Sigmoid colon (tissue), 7 donors: ENCODE measurements around the gene DCTPP1. TPM values are rescaled to one million over a fixed set of nuclear protein-coding genes. Genes with fewer than 3 reads are reported as not detected.
"Not testable (repeated sequence)": the region's sequence is repeated elsewhere in the genome, so short reads cannot be mapped to it uniquely, and the experiment has no call there.

Experiments used
- DNase-seq: peaks from one replicate; pipeline ENCODE4 v3.0.0-alpha.2; 2019
- H3K27ac ChIP-seq, 4 donors: fragments of 200-600 bp; sonication (generic); one replicate each; pipeline ENCODE4 v1.5.1; 2016 to 2019; ENCODE audit warnings: mild to moderate bottlenecking in 1 of 4
- H3K27me3 ChIP-seq, 3 donors: fragments of 200-600 bp; sonication (generic); one replicate each; pipeline ENCODE4 v1.5.1; 2019; ENCODE audit warnings: mild to moderate bottlenecking in 1 of 3
- H3K36me3 ChIP-seq, 4 donors: fragments of 200-600 bp; sonication (generic); one replicate each; pipeline ENCODE4 v1.5.1; 2016 to 2019
- H3K4me1 ChIP-seq, 4 donors: fragments of 200-600 bp; sonication (generic); one replicate each; pipeline ENCODE4 v1.5.1; 2017 to 2019
- H3K4me3 ChIP-seq, 4 donors: fragments of 200-600 bp; sonication (generic); one replicate each; pipeline ENCODE4 v1.5.1; 2017 to 2019; ENCODE audit warnings: mild to moderate bottlenecking in 2 of 4, moderate library complexity in 1 of 4
- H3K9me3 ChIP-seq, 4 donors: fragments of 200-600 bp in 3 of 4; sonication (generic) in 3 of 4; one replicate each; pipeline versions ENCODE4 v1.5.1 to v1.6.1; 2013 to 2019
- CTCF ChIP-seq, 4 experiments: fragments of 450-650 bp in 3 of 4; fragments of 200-600 bp in 1 of 4; IDR thresholded peaks; one replicate each; pipeline ENCODE4 v1.5.1; 2016 to 2019; ENCODE audit warnings: antibody characterized with exemption in 4 of 4, mild to moderate bottlenecking in 3 of 4, moderate library complexity in 2 of 4
- EP300 ChIP-seq, 4 donors: sonication (generic); formaldehyde crosslinking; IDR thresholded peaks; one replicate each; pipeline ENCODE4 v1.6.1; 2017; ENCODE audit warnings: antibody characterized with exemption in 4 of 4
- POLR2A ChIP-seq, 2 donors: fragments of 450-650 bp; IDR thresholded peaks; one replicate each; pipeline ENCODE4 v1.6.1; 2016; ENCODE audit warnings: antibody characterized with exemption in 2 of 2, mild to moderate bottlenecking in 2 of 2, moderate library complexity in 2 of 2
- POLR2AphosphoS5 ChIP-seq, 4 donors: sonication (generic); formaldehyde crosslinking; IDR thresholded peaks; one replicate each; pipeline ENCODE4 v1.6.1; 2017; ENCODE audit warnings: antibody characterized with exemption in 4 of 4
- WGBS, 2 donors: extraction: QIAGEN DNeasy Blood & Tissue Kit; methylation state at CpG; one replicate each; pipeline ENCODE4 v1.1.7; 2013; 5-methylcytosine and 5-hydroxymethylcytosine counted together
- intact Hi-C: fragments of 100-400 bp; cut with DNase I; formaldehyde crosslinking; loops from one replicate; pipeline ENCODE4 v1.15.1; 2023
- polyA plus RNA-seq, 3 donors: library from polyadenylated mRNA; stranded (reverse); fragments of 200-250 nt; gene quantifications; one replicate each; pipeline ENCODE4 v1.2.3, GENCODE V29; 2013
- total RNA-seq, 4 donors: library from RNA; depleted of rRNA; stranded (reverse); fragments of >200 nt; gene quantifications; one replicate each; pipeline ENCODE4 v1.1.0, GENCODE V29; 2016
- donor health status: healthy with polysubstance abuse.
- donor health status: Bipolar disorder and iron deficiency.
- donor health status: healthy.

DCTPP1 gene
- total and polyA plus RNA-seq, 7 donors, result 10.5 to 175 (median 19.9) TPM

DNA sequence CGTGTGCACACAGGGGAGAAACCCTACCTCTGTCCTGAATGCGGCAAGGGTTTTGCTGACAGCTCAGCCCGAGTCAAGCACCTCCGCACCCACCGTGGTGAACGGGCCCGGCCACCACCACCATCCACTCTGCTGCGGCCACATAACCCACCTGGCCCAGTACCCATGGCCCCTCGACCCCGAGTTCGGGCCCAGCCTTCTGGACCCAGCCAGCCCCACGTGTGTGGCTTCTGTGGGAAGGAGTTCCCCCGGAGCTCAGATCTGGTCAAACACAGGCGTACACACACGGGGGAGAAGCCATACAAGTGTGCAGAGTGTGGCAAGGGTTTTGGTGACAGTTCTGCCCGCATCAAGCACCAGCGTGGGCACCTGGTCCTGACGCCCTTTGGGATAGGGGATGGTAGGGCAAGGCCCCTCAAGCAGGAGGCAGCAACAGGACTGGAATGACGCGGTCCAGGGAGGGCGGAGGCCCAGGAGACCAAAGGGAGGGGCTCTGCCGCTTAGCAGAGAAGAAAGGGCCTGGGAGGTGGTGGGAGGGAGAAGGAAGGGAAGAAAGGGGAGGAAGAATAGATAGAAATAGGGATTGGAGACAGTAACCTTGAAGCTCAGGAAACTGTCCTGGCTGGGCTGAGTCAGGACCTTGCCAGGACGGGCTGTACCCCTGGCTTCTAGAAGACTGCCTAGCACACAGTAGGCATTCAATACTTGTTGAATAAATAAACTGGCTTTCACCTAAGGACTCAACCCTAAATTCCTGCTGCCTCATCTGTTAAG lies 31.0 kb downstream of the DCTPP1 start:
- Histone ChIP-seq H3K4me3 (no peak overlapping the region), H3K4me1 (peaks cover 0 to 50% (median 46%) of the 10 kb centered on the region in 4 donors), H3K27me3 (no peaks in the 10 kb centered on the region), H3K36me3 (peaks cover 10 to 19% (median 12%) of the 10 kb centered on the region in 4 donors), H3K9me3 (no peaks in the 10 kb centered on the region), H3K27ac (peak overlapping the region; percentile 83 to 96 (median 92))
- TF ChIP-seq POLR2AphosphoS5 (IDR thresholded peaks at IDR 0.05) (no peak), EP300 (IDR thresholded peaks at IDR 0.05) (no peak), CTCF (IDR thresholded peaks at IDR 0.05) (no peak), POLR2A (IDR thresholded peaks at IDR 0.05) (no peak)
- intact Hi-C loops, result no loop called here
- no peak for DNase-seq
- WGBS, 2 donors, result 84 to 86% methylated on average over 23 of the region's 23 CpGs

- WGBS, 2 donors, result 92 to 94% methylated on average over 42 of the region's 42 CpGs
- intact Hi-C loops, result no loop called here
- Histone ChIP-seq H3K27ac (peak overlapping the region in 3 of 4 donors; percentile 89 to 96 (median 94)), H3K4me3 (no peak overlapping the region), H3K9me3 (no peaks in the 10 kb centered on the region), H3K36me3 (peaks cover 10 to 19% (median 12%) of the 10 kb centered on the region in 4 donors), H3K4me1 (peaks cover 0 to 50% (median 46%) of the 10 kb centered on the region in 4 donors), H3K27me3 (no peaks in the 10 kb centered on the region)
- DNase-seq, result no peak
- no peak for TF ChIP-seq CTCF (IDR thresholded peaks at IDR 0.05)
- TF ChIP-seq POLR2AphosphoS5 (IDR thresholded peaks at IDR 0.05), result no peak
Measured at GRCh38 chr16:30397776-30398660, 31.8 kb downstream of the DCTPP1 start.

- TF ChIP-seq EP300 (IDR thresholded peaks at IDR 0.05), result no peak
- TF ChIP-seq POLR2A (IDR thresholded peaks at IDR 0.05), result no peak
- no peak for TF ChIP-seq CTCF (IDR thresholded peaks at IDR 0.05)
- no peak overlapping the region for H3K4me3 ChIP-seq
- H3K36me3 ChIP-seq, result peaks cover 10 to 19% (median 12%) of the 10 kb centered on the region in 4 donors
- peaks cover 0 to 50% (median 46%) of the 10 kb centered on the region in 4 donors for H3K4me1 ChIP-seq
- intact Hi-C loops, result no loop called here
- H3K27me3 ChIP-seq, result no peaks in the 10 kb centered on the region
- peak overlapping the region in 1 of 4 donors; percentile 96 for H3K27ac ChIP-seq
- no peaks in the 10 kb centered on the region for H3K9me3 ChIP-seq
- DNase-seq, result no peak
- 71 to 78% methylated on average over 4 of the region's 4 CpGs for WGBS, 2 donors
Measured at GRCh38 chr16:30397056-30397455, 32.8 kb downstream of the DCTPP1 start.

GRCh38 chr16:30396627-30397026 lies 33.2 kb downstream of the DCTPP1 start:
- WGBS, 2 donors, result 49 to 71% methylated on average over 4 of the region's 4 CpGs

More at GRCh38 chr16:30396627-30397026, 33.2 kb downstream of the DCTPP1 start:
- H3K27me3 ChIP-seq, H3K9me3 ChIP-seq, DNase-seq, intact Hi-C loops: not testable (repeated sequence)
- H3K36me3 ChIP-seq, result peaks cover 10 to 19% (median 12%) of the 10 kb centered on the region in 4 donors
- H3K27ac ChIP-seq, result peak overlapping the region in 1 of 4 donors; percentile 86
- peak overlapping the region in 1 of 4 donors; percentile 78 for H3K4me3 ChIP-seq
- H3K4me1 ChIP-seq, result peaks cover 0 to 50% (median 46%) of the 10 kb centered on the region in 4 donors
